Measurements from ENCODE around the gene SECISBP2.
A peak's percentile ranks its signal among the peaks of the same experiment; 100 is the strongest.

Gene SECISBP2

GRCh38 chr9:89382026-89382986 lies 64.0 kb downstream of the SECISBP2 start:
- DNase-seq (ENCODE audit: low read depth) = no peak

- DNase-seq (ENCODE audit: low read depth) = no peak
Measured at GRCh38 chr9:89383030-89383720, 64.9 kb downstream of the SECISBP2 start.

GRCh38 chr9:89383721-89384300 lies 65.5 kb downstream of the SECISBP2 start:
- DNase-seq (ENCODE audit: low read depth) = no peak

- DNase-seq (ENCODE audit: low read depth) = no peak
Measured at GRCh38 chr9:89384783-89385182, 66.5 kb downstream of the SECISBP2 start.

DNA sequence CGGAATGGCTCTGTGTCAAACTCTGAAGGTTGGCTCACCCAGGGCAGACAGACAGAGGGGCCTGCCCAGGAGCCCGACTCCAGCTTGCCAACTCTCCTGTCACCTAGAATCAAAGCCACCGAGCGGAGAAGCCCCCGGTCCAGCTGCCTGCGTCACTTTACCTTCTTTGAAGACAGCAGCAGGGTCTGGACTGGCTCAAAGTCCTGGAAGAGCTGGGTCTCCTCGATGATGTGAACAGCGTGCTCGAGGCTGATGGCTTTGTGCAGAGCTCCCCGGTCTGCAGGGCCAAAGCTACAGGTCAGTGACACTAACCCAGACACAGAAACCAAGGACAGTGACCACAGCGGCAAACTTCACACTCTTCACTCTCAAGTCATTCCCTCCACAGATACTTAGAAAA lies 67.9 kb downstream of the SECISBP2 start:
- no peak for DNase-seq (ENCODE audit: low read depth)

DNA sequence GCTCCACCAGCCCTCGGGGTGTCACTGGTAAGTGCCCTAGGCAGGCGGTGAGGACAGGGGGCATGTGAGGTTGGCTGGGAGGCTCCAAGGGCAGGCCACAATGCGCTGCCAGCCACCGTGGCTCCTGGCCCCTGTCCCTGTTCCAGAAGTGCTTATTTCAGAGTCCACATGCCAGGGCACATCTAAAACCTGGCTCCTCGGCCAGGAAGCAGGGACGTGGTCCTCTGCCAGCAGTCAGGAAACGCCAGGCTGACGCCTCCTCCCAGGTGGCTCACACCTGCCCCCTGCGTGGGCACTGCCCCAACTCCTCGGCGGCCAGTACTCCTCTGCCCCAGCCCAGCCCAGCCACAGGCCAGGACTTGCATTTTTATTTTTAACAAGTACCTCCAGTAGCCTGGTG lies 68.5 kb downstream of the SECISBP2 start:
- no peak for DNase-seq (ENCODE audit: low read depth)

- no peak for DNase-seq (ENCODE audit: low read depth)
Measured at GRCh38 chr9:89387197-89387849, 69.0 kb downstream of the SECISBP2 start.

DNA sequence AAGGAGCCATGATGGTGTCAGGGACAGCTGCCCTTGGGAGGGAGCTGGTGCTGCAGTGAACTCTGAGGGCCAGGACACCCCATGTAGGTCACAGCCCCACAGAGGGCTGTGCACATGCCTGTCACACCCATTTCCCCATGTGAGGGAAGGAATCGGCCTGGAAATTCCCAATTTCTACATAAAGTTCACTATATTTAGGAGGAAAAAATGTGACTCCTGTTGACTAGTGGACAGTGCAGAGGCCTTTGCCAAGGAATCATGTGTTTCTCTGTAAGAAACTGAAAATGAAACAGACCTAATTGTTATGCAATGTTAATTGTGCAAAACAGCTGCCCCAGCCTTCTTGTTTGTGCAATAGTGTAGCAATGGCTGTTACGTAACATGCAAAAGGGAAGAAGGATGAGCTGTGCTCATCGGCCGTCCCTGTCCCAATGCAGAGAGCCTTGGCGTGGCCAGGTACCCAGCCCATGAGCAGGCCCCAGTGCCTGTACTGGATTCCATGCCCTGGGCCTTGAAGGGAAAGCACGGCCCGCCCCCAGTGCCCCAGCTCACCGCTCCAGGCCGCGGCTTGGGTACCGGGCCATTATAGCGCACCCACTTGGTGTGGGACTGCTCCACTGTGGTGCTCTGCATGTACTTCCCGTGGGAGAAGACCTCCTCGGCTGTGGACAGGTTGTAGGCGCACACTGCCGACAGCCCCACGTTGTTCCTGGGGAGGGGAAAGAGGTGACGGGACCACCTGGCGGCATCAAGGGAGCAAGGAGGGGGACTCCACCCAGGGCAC lies 70.0 kb downstream of the SECISBP2 start:
- DNase-seq (ENCODE audit: low read depth) = peak; percentile 94

DNA sequence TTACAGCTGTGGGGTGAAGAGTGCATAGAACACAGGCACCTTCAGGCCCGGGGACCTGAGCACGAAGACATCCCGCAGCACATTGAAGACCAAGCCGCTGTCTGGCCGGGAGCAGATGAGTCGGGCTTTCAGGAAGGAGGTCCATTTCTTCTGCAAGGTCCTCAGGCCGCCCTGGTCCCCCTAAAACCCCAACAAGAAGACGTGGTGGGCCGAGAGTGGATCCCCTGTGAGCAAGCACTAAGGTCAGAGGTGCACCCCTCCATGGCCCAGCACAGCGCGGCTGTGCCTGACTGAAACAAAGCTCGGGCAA lies 70.5 kb downstream of the SECISBP2 start:
- DNase-seq (ENCODE audit: low read depth) = no peak

GRCh38 chr9:89390068-89390555 lies 71.8 kb downstream of the SECISBP2 start:
- no peak for DNase-seq (ENCODE audit: low read depth)

GRCh38 chr9:89390578-89391116 lies 72.3 kb downstream of the SECISBP2 start:
- no peak for DNase-seq (ENCODE audit: low read depth)

GRCh38 chr9:89391585-89391984 lies 73.3 kb downstream of the SECISBP2 start:
- DNase-seq (ENCODE audit: low read depth) = no peak

- no peak for DNase-seq (ENCODE audit: low read depth)
Measured at GRCh38 chr9:89394412-89394811, 76.1 kb downstream of the SECISBP2 start.

DNA sequence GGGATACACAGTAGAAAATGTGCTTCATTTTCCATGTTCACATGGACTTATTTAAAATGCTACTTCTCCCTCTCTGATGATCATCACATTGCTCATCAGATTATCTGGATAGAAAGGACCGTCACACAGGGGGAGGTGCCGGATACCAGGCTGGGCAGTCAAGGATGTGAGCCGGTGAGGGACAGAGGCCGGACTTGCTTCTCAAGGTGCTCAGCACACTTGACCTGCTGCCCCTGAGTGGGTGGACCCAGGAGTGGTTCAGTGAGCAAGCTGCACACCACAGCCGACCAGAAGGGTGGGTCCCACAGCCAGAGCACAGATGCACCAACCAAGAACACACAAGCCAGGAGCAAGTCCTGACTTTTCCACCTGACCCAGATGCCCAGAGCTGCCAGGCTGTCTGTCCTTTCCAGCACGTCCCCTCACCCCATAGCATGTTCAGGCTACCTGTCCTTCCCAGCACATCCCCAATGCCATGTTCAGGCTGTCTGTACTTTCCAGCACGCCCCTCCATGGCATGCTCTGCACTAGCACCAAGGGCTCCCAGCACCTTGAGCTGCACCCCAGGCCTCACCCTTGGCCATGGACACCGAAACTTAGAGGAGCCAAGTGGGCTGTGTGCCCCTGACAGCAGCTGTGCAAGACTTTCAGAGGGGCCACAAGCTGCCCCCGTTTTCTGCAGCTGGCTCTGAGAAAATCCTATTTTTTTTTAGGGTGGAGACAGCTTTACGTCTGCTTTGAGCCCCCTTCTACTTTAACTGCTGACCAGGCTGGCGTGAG lies 77.8 kb downstream of the SECISBP2 start:
- DNase-seq (ENCODE audit: low read depth) = no peak

DNA sequence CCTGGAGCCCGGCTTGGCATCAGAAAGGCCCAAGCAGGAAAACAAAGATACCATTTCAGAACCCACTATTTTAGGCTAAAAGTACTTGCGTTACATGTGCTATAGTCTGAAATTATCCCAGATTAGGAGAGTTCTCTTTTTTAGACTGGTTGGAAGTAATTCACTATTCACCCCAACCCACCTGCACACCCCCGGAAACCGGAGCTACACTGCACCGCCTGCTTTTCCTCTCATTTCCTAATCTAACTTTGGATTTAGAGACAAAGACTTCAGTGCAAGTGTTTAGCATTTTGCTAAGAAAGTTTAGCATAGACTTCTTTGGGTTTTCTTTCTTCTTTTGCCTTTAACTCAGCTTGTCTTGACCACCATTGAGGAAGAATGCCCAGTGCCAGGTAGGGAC lies 79.2 kb downstream of the SECISBP2 start:
- DNase-seq (ENCODE audit: low read depth) = no peak

DNA sequence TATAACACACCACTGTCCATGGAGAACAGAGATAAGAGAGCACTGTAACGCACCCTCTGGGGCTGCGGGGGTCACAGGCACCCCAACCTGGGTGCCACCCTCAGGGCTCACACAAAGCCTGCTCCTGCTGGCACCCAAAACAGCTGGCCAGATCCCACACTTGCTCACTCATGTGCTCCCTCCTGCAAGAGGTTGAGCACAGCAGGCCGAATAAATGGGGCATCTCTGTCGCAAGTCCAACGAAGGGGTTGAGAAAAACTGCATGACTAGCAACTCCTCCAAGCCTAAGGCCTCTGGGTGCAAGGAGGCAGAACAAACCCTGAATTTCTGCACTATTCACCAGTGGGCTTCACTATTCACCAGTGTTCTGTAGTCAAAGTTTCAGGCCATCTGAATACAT lies 80.3 kb downstream of the SECISBP2 start:
- no peak for DNase-seq (ENCODE audit: low read depth)

- DNase-seq (ENCODE audit: low read depth) = no peak
Measured at GRCh38 chr9:89400403-89401116, 82.3 kb downstream of the SECISBP2 start.

DNA sequence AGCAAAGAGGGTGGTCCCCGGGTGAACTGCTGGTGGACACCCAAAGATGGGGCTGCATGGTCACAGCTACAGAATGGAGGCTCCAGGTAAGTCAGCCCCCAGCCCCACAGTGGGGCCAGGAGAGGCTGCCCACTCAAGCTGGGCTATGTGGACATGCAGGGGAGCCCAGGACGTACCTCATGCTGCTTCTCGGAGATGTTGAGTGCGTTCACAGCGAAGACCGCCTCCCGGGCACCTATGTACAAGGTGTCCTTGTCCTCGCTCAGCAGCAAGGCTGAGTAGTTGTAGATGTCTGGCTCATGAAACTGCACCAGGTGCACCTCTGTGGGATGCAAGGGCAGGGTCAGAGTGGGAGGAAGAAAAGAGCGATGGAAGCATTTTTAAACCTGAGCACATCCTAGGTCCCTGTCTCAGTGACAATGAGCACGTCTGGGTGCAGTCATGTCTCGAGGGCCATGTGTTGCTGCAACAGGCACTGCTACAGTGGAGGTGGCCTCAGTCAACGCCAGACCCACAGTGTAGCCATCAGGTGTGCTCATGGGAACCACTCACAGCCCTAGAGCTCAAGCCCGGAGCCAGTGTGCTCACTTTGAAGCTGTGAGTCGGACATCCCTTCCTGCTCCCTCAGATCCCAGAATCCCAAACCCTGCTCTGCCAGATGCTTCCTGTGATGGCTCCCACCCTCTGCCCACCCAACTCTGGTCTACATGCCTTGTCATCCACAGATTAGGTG lies 84.6 kb downstream of the SECISBP2 start:
- DNase-seq (ENCODE audit: low read depth) = no peak

DNA sequence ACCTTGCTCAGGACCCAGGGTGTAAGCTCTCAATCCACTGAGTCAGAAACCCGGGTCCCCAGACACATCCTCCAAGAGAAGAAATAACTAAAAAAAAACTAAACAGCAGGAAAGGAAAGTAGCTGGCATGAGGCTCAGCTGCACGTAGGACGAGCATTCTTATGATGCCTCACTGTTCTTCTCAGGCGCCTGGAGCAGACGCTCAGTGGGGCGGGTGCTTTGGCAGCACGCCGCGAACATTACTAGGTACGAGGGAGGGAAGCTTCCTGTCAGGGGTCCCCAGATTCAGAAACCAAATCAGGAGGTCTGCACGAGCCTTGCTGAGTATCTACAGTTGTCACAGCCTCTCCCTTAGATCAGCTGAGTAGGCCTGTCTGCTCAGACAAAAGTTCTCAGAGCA lies 85.8 kb downstream of the SECISBP2 start:
- no peak for DNase-seq (ENCODE audit: low read depth)
